Breast epithelium (tissue), 3 donors: Measurements from ENCODE around the gene KREMEN2.

Source experiments
- POLR2A ChIP-seq: fragments of 450-650 bp; IDR thresholded peaks from one replicate; pipeline ENCODE4 v1.6.1; 2016; ENCODE audit warnings: antibody characterized with exemption, mild to moderate bottlenecking, moderate library complexity
- POLR2AphosphoS5 ChIP-seq, 3 donors: sonication (generic); formaldehyde crosslinking; IDR thresholded peaks; one replicate each; pipeline ENCODE4 v1.6.1; 2017; ENCODE audit warnings: antibody characterized with exemption in 3 of 3
- TF ChIP-seq, protein P1 (sequence below), 3 donors: fragments of 450-650 bp; IDR thresholded peaks; one replicate each; pipeline ENCODE4 v1.5.1; 2016 to 2017; ENCODE audit warnings: antibody characterized with exemption in 3 of 3, mild to moderate bottlenecking in 3 of 3, moderate library complexity in 3 of 3

DNA sequence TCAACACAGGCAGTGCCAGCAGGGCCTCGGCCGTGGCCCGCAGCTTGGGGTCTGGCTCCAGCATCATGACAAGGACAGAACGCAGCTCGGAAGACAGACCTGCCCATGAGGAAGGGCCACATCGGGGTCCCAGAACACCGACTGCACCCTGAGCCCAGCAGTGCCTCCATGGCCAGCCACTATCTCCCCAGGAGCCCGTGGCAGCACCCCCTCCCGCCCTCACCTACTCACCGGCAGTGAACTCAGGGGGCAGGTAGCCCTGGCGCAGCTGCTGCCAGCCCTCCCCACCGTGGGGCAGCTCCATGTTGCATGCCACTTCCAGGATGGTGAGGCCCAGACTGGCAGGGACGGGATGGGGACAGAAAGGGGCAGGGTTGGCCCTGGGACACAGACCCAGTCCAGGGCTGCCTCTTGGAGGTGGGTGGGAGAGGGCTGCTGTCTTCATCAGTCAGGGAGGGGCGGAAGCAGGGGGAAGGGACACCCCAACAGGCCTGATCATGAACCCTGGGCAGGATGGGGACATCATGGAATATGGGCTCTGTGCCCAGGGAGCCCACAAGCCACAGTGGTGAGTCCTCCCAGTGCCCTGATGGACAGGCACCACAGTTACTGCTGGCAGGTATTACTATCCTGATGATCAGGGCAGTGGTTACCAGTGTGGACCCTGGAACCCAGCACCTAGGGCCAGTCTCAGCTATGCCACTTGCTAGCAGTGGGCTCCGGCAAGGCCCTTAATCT lies 10.4 kb downstream of the KREMEN2 start:
- TF ChIP-seq, protein P1, sequence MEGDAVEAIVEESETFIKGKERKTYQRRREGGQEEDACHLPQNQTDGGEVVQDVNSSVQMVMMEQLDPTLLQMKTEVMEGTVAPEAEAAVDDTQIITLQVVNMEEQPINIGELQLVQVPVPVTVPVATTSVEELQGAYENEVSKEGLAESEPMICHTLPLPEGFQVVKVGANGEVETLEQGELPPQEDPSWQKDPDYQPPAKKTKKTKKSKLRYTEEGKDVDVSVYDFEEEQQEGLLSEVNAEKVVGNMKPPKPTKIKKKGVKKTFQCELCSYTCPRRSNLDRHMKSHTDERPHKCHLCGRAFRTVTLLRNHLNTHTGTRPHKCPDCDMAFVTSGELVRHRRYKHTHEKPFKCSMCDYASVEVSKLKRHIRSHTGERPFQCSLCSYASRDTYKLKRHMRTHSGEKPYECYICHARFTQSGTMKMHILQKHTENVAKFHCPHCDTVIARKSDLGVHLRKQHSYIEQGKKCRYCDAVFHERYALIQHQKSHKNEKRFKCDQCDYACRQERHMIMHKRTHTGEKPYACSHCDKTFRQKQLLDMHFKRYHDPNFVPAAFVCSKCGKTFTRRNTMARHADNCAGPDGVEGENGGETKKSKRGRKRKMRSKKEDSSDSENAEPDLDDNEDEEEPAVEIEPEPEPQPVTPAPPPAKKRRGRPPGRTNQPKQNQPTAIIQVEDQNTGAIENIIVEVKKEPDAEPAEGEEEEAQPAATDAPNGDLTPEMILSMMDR (IDR thresholded peaks at IDR 0.05) = no peak
- TF ChIP-seq POLR2AphosphoS5 (IDR thresholded peaks at IDR 0.05) (no peak), POLR2A (no peak)
